ENCODE results near the gene ZBTB17. TPM values are rescaled to one million over a fixed set of nuclear protein-coding genes. Genes with fewer than 3 reads are reported as not detected.

Gene ZBTB17
- total and polyA plus RNA-seq, 2 experiments from 2014 or later: 21.9 to 26.6 TPM

- TF ChIP-seq ZNF462 (CRISPR knock-in tag; IDR thresholded peaks at IDR 0.05): no peak
- no peak for TF ChIP-seq CREB1 (CRISPR knock-in tag; IDR thresholded peaks at IDR 0.05; ENCODE audit: low read depth)
- no peak for TF ChIP-seq ZNF114 (CRISPR knock-in tag; IDR thresholded peaks at IDR 0.05)
- no peak for TF ChIP-seq ZNF331 (CRISPR knock-in tag; IDR thresholded peaks at IDR 0.05; ENCODE audit: low read depth)
These were observed 13.9 kb upstream of the ZBTB17 start (continued) for GRCh38 chr1:15989776-15990175.

GRCh38 chr1:15988856-15989736 lies 13.2 kb upstream of the ZBTB17 start:
- Histone ChIP-seq H3K27ac (ENCODE audit: low read depth) (no peak overlapping the region), H3K4me3 (no peak overlapping the region), H3K27me3 (ENCODE audit: insufficient read depth) (no peaks in the 10 kb centered on the region), H3F3A (replicated peaks; ENCODE audit: low read depth) (no peaks in the 10 kb centered on the region), H3K4me1 (ENCODE audit: insufficient read depth) (no peaks in the 10 kb centered on the region), H2AFZ (no peak overlapping the region), H3K36me3 (ENCODE audit: insufficient read depth) (no peaks in the 10 kb centered on the region), H4K20me1 (replicated peaks; ENCODE audit: insufficient read depth) (no peaks in the 10 kb centered on the region), H3K9me2 (ENCODE audit: insufficient read depth) (no peaks in the 10 kb centered on the region), H3K79me2 (replicated peaks; ENCODE audit: insufficient read depth) (no peaks in the 10 kb centered on the region), H3K4me2 (no peak overlapping the region)
- TF ChIP-seq CTCF (conservative IDR thresholded peaks at IDR 0.05; ENCODE audit: low read depth in 2 of 2) (no peak), EZH2phosphoT487 (IDR thresholded peaks at IDR 0.05; ENCODE audit: unreplicated experiment) (no peak), REST (IDR thresholded peaks at IDR 0.05; ENCODE audit: unreplicated experiment) (no peak), NANOG (IDR thresholded peaks at IDR 0.05; ENCODE audit: borderline replicate concordance) (no peak), JUNB (IDR thresholded peaks at IDR 0.05; ENCODE audit: unreplicated experiment) (no peak), EZH2 (IDR thresholded peaks at IDR 0.05; ENCODE audit: low read depth, unreplicated experiment) (no peak)
- DNase-seq (ENCODE audit: low spot score) (no peak), ATAC-seq (no peak)
- H3K4me1 Mint-ChIP-seq: no peaks in the 10 kb centered on the region
- peaks cover 4% of the 10 kb centered on the region for H3K27me3 Mint-ChIP-seq (ENCODE audit: insufficient read depth, low read depth, poor library complexity)
- no peak overlapping the region for H3K4me3 Mint-ChIP-seq
- no peaks in the 10 kb centered on the region for H3K36me3 Mint-ChIP-seq (ENCODE audit: low read depth)
- H3K9me3 Mint-ChIP-seq: no peaks in the 10 kb centered on the region
- no peak overlapping the region for H3K27ac Mint-ChIP-seq

Data from GM23338 (cell line).